ENCODE results near the gene ACAA1.
"Not testable (repeated sequence)": the region's sequence is repeated elsewhere in the genome, so short reads cannot be mapped to it uniquely, and the experiment has no call there.

ACAA1 gene

GRCh38 chr3:38136777-38137614 lies at the start of gene ACAA1:
TSS of gene ACAA1 (minus strand) at chr3:38137127. CDS start at chr3:38137035, 92 bp downstream.
- DNase-seq: peak; percentile 99

- no peak for DNase-seq
Observed at GRCh38 chr3:38177181-38177580, 40.3 kb upstream of the ACAA1 start.

- DNase-seq: no peak
Observed at GRCh38 chr3:38173834-38174418, 37.0 kb upstream of the ACAA1 start.

- no peak for DNase-seq
Observed at GRCh38 chr3:38171622-38172021, 34.7 kb upstream of the ACAA1 start.

GRCh38 chr3:38170722-38171121 lies 33.8 kb upstream of the ACAA1 start:
- DNase-seq: no peak

GRCh38 chr3:38169027-38169317 lies 32.0 kb upstream of the ACAA1 start:
- no peak for DNase-seq

GRCh38 chr3:38168151-38169026 lies 31.5 kb upstream of the ACAA1 start:
- no peak for DNase-seq

- DNase-seq: no peak
Observed at GRCh38 chr3:38167591-38167990, 30.7 kb upstream of the ACAA1 start.

- no peak for DNase-seq
Observed at GRCh38 chr3:38165722-38166387, 28.9 kb upstream of the ACAA1 start.

GRCh38 chr3:38164952-38165721 lies 28.2 kb upstream of the ACAA1 start, which contains the start of gene OXSR1:
TSS of gene OXSR1 (plus strand) at chr3:38165537. CDS start at chr3:38165877, 340 bp downstream.
- DNase-seq: peak; percentile 98

GRCh38 chr3:38164643-38164951 lies 27.7 kb upstream of the ACAA1 start:
- DNase-seq: no peak

- no peak for DNase-seq
Observed at GRCh38 chr3:38163841-38164642, 27.1 kb upstream of the ACAA1 start.

GRCh38 chr3:38163117-38163840 lies 26.4 kb upstream of the ACAA1 start:
- no peak for DNase-seq

- DNase-seq: not testable (repeated sequence)
Observed at GRCh38 chr3:38160704-38161103, 23.8 kb upstream of the ACAA1 start.

GRCh38 chr3:38158472-38158871 lies 21.5 kb upstream of the ACAA1 start:
- no peak for DNase-seq

- no peak for DNase-seq
Observed at GRCh38 chr3:38157595-38157994, 20.7 kb upstream of the ACAA1 start.

GRCh38 chr3:38157117-38157516 lies 20.2 kb upstream of the ACAA1 start:
- no peak for DNase-seq

- DNase-seq: no peak
Observed at GRCh38 chr3:38155825-38156224, 18.9 kb upstream of the ACAA1 start.

GRCh38 chr3:38154625-38155255 lies 17.8 kb upstream of the ACAA1 start:
- DNase-seq: no peak

GRCh38 chr3:38154033-38154494 lies 17.1 kb upstream of the ACAA1 start:
- DNase-seq: no peak

Measured in right forelimb (tissue), 1 donor.